Calu3 (cell line): ENCODE measurements around the gene RALGPS2. TPM values are rescaled to one million over a fixed set of nuclear protein-coding genes. Genes with fewer than 3 reads are reported as not detected.

ENCODE experiments used
- BruUV-seq: library from RNA; stranded (reverse); fragments of 400-500 nt; replicated peaks from 2 replicates; lab custom pipeline; 2021; lab: Mats Ljungman, UMichigan
- CTCF ChIA-PET: fragments of 300-600 bp; sonication (Branson Sonifier 250); formaldehyde crosslinking; loops from one replicate; lab custom pipeline; 2022; ENCODE audit warnings: antibody characterized with exemption; lab: Charles Lee
- DNase-seq: peaks from one replicate; pipeline ENCODE4 v3.0.0; 2022
- H3K27ac Mint-ChIP-seq: one replicate; pipeline ENCODE4 v1.8.0; 2022; ENCODE audit warnings: mixed read lengths; ENCODE audit not compliant: unreplicated experiment
- H3K27me3 Mint-ChIP-seq: one replicate; pipeline ENCODE4 v1.8.0; 2022; ENCODE audit warnings: mixed read lengths; ENCODE audit not compliant: unreplicated experiment
- H3K36me3 Mint-ChIP-seq: one replicate; pipeline ENCODE4 v1.8.0; 2022; ENCODE audit warnings: mild to moderate bottlenecking, moderate library complexity, mixed read lengths; ENCODE audit not compliant: insufficient read depth, unreplicated experiment
- H3K4me1 Mint-ChIP-seq: one replicate; pipeline ENCODE4 v1.8.0; 2022; ENCODE audit warnings: mild to moderate bottlenecking, low read depth, mixed read lengths; ENCODE audit not compliant: unreplicated experiment
- H3K4me3 Mint-ChIP-seq: one replicate; pipeline ENCODE4 v1.8.0; 2022; ENCODE audit warnings: mild to moderate bottlenecking, low read depth, moderate library complexity, mixed read lengths; ENCODE audit not compliant: unreplicated experiment
- H3K9me3 Mint-ChIP-seq: one replicate; pipeline ENCODE4 v1.8.0; 2022; ENCODE audit warnings: low read depth, mixed read lengths; ENCODE audit not compliant: unreplicated experiment
- intact Hi-C: fragments of 100-400 bp; cut with micrococcal nuclease; formaldehyde crosslinking; loops from one replicate; pipeline ENCODE4 v1.10.0; 2022; ENCODE audit not compliant: unreplicated experiment
- total RNA-seq: library from RNA; stranded (reverse); gene quantifications from 2 replicates; pipeline ENCODE4 v1.2.3, GENCODE V29; 2022
- TF ChIP-seq, protein P1 (sequence below): fragments of 200-600 bp; IDR thresholded peaks from one replicate; pipeline ENCODE4 v1.8.0; 2022; ENCODE audit warnings: antibody characterized with exemption; ENCODE audit not compliant: unreplicated experiment

RALGPS2 gene
- total RNA-seq, 1 experiment from 2014 or later = 47.6 TPM

DNA sequence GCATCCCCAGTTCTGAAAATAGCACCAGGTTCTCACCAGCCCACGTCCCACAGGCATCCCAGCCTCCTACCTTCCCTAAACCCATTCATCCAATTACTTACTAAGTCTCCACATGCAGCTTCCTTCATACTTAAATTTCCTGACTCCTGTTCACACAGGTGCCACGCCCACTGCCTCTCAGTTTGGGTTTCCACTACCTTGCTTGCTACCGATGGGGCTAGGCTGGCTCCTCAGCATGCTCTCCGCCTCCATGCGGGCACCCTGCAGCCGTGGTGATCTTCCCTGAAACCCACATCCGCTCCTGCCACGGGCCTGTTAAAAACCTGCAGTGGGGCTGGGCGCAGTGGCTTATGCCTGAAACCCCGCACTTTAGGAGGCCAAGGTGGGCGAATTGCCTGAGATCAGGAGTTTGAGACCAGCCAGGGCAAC, 216.2 kb downstream of the RALGPS2 start:
- BruUV-seq = no TSS peak

DNA sequence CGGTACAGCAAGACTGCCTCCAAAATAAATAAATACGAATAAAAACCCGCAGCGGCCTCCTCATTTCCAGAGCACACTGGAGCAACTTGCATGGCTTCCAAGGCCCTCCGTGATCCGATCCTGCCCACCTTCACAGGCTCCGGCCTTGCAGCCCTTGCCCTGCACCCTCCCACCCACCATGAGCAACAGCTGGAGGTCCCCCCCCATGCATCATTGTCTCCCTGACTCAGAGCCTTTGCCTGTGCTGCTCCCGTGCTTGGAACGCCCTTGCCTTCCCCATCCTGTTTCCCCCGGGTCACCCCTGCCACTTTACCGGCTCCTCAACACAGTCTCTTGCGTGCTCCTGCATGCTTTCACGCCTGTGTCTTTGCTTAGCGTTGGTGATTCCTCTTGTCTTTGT, 216.8 kb downstream of the RALGPS2 start:
- intact Hi-C loops = no loop called here
- H3K9me3 Mint-ChIP-seq = peaks cover 2% of the 10 kb centered on the region
- no peak overlapping the region for H3K4me3 Mint-ChIP-seq
- CTCF ChIA-PET = interaction anchor here (0.9 kb wide), 1 partner anchor 70 kb away, joined by 3 read pairs; no protein-coding TSS in a partner anchor
- no peaks in the 10 kb centered on the region for H3K36me3 Mint-ChIP-seq
- H3K27ac Mint-ChIP-seq = no peak overlapping the region
- TF ChIP-seq, protein P1, sequence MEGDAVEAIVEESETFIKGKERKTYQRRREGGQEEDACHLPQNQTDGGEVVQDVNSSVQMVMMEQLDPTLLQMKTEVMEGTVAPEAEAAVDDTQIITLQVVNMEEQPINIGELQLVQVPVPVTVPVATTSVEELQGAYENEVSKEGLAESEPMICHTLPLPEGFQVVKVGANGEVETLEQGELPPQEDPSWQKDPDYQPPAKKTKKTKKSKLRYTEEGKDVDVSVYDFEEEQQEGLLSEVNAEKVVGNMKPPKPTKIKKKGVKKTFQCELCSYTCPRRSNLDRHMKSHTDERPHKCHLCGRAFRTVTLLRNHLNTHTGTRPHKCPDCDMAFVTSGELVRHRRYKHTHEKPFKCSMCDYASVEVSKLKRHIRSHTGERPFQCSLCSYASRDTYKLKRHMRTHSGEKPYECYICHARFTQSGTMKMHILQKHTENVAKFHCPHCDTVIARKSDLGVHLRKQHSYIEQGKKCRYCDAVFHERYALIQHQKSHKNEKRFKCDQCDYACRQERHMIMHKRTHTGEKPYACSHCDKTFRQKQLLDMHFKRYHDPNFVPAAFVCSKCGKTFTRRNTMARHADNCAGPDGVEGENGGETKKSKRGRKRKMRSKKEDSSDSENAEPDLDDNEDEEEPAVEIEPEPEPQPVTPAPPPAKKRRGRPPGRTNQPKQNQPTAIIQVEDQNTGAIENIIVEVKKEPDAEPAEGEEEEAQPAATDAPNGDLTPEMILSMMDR = no peak
- H3K27me3 Mint-ChIP-seq = peaks cover 9% of the 10 kb centered on the region
- no TSS peak for BruUV-seq
- DNase-seq = no peak
- H3K4me1 Mint-ChIP-seq = peaks cover 5% of the 10 kb centered on the region

More for the DNA sequence above, 216.2 kb downstream of the RALGPS2 start:
- TF ChIP-seq, protein P1 = no peak
- Mint-ChIP-seq H3K27me3 (peaks cover 9% of the 10 kb centered on the region), H3K9me3 (peaks cover 2% of the 10 kb centered on the region), H3K4me1 (no peaks in the 10 kb centered on the region), H3K27ac (no peak overlapping the region), H3K36me3 (no peaks in the 10 kb centered on the region), H3K4me3 (no peak overlapping the region)
- intact Hi-C loops = no loop called here
- CTCF ChIA-PET = interaction anchor here (0.9 kb wide), 1 partner anchor 69 kb away, joined by 3 read pairs; no protein-coding TSS in a partner anchor
- DNase-seq = no peak

DNA sequence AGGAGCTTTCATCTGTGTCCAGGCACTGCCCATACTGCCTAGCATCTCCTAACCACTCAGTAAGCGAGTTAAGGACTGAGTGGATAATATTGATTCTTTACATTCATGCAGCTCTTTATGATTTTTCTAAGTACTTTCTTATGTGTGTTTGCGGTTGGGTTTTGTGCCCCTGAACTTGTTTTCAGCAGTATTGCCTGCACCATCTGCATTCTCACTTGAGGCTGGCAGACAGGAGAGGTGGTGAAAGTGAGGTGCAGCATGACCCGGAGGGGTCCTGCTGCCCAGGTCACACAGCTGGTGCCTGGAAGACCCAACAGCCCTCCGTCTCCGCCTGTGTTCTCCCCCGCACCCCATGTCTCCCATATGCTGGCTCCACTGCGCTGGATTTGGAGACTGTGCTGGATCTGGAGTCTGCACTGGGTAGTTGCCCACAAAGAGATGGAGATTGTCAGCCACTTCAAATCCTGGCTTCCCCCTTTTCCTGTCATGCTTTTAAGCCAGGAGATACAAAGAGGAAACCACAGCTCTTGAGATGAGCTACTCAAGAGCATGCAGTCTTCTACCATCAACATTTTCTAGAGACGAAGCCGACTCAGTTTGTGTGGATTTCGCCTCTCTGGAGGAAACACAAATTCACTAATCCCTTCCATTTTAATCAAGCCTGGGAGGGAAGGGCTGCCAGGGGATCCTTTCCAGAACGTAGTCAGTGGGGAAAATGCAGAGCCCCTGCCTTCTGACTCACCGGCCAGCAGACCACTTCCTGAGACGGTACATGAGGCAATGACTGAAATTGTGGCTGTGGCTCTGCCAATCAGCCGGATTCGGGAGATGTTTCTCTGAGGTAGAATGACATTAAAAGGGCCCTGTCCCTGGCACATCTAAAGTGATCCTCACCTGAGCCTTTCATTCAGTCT, 217.5 kb downstream of the RALGPS2 start:
- intact Hi-C loops = no loop called here
- BruUV-seq = no TSS peak
- H3K9me3 Mint-ChIP-seq = peaks cover 2% of the 10 kb centered on the region
- CTCF ChIA-PET = interaction anchor here (0.9 kb wide), 1 partner anchor 71 kb away, joined by 3 read pairs; no protein-coding TSS in a partner anchor
- peaks cover 9% of the 10 kb centered on the region for H3K27me3 Mint-ChIP-seq
- DNase-seq = no peak
- no peaks in the 10 kb centered on the region for H3K36me3 Mint-ChIP-seq
- TF ChIP-seq, protein P1 = no peak
- no peak overlapping the region for H3K4me3 Mint-ChIP-seq
- H3K4me1 Mint-ChIP-seq = peaks cover 12% of the 10 kb centered on the region
- no peak overlapping the region for H3K27ac Mint-ChIP-seq

DNA sequence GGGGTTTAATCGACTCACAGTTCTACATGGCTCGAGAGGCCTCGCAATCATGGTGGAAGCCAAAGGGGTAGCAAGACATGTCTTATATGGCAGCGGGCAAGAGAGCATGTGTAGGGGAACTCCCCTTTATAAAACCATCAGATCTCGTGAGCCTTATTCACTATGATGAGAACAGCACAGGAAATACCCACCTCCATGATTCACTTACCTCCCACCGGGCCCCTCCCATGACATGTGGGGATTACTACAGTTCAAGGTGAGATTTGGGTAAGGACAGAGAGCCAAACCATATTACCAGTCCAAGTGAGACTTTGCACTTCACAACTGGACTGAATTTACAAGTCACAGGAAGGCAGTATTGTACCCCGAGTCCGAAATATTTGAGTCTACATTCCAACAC, 219.7 kb downstream of the RALGPS2 start:
- CTCF ChIA-PET = interaction anchor here (0.7 kb wide), 1 partner anchor 218 kb away, joined by 3 read pairs; no protein-coding TSS in a partner anchor
- Mint-ChIP-seq H3K4me1 (peaks cover 20% of the 10 kb centered on the region), H3K9me3 (peaks cover 4% of the 10 kb centered on the region), H3K4me3 (no peak overlapping the region), H3K27me3 (peaks cover 2% of the 10 kb centered on the region), H3K27ac (no peak overlapping the region), H3K36me3 (no peaks in the 10 kb centered on the region)
- TF ChIP-seq, protein P1 = no peak
- BruUV-seq = no TSS peak
- DNase-seq = no peak
- intact Hi-C loops = no loop called here
